Measurements from ENCODE around the gene UQCC2. TPM values are rescaled to one million over a fixed set of nuclear protein-coding genes. Genes with fewer than 3 reads are reported as not detected.
A peak's percentile ranks its signal among the peaks of the same experiment; 100 is the strongest.

Gene UQCC2
- total and polyA plus RNA-seq, 2 of the 8 experiments (the other 6 are each of a cell fraction or from before 2014, with no cell fraction given) = 52.1 to 104 TPM

DNA sequence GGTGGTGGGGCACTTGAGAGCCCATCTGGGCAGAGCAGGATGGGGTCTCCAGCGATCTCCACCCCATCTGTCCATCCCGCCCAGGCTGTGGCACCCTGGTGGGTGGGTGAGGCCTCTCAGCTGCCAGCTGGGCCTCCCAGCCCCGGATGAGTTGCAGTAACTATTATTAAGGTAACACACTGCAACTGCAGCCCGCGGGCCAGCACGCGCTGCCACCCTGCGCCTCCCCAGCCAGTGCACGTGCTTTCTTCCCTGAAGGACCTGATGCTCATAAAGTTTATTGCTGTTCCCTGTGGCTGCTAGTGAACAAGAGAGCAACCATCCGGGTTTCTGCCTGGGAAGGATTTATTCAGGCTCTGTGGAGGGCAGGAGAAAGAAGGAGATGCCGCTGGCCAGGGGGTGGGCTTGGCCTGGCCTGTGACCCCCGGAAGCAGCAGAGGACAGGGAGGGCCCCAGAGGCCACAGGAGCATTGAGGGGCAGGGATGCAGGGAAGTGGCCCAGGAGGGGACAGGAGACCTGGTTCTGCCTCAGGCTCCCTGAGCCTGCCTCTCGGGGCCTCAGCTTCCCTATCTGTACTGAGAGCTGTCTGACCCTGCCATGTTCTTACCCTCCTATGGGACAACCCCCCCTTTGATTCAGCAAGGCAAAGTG, 33.5 kb upstream of the UQCC2 start:
- Histone ChIP-seq H3K79me1 (ENCODE audit: low read depth, low read length) (no peaks in the 10 kb centered on the region), H2BK20ac (ENCODE audit: low read length) (peak overlapping the region; percentile 97; the same call in 1 of the 2 replicates), H2AFZ (ENCODE audit: low read length) (no peak overlapping the region), H3K4me3 (ENCODE audit: extremely low read depth in 1 of 4, insufficient read depth in 2 of 4, low read depth in 3 of 4, low read length in 4 of 4) (no peak overlapping the region), H3K23ac (ENCODE audit: insufficient read length) (no peak overlapping the region), H4K20me1 (replicated peaks in 1 of 2; ENCODE audit: control insufficient read depth in 1 of 2, insufficient read depth in 2 of 2, low read length in 2 of 2) (no peaks in the 10 kb centered on the region), H2BK5ac (ENCODE audit: low read depth, low read length) (peak overlapping the region; percentile 94; the same call in 1 of the 2 replicates), H3K23me2 (ENCODE audit: low read depth, low read length) (no peaks in the 10 kb centered on the region), H3K27ac (ENCODE audit: low read depth, low read length) (no peak overlapping the region), H3K18ac (ENCODE audit: extremely low read depth, low read length) (peak overlapping the region; percentile 94), H3K56ac (replicated peaks; ENCODE audit: insufficient read length, low read depth, low read length) (no peak overlapping the region), H3K9me3 (ENCODE audit: insufficient read depth in 2 of 2, low read depth in 1 of 2, low read length in 1 of 2) (no peaks in the 10 kb centered on the region), H3K36me3 (ENCODE audit: control insufficient read depth in 2 of 4, insufficient read depth in 4 of 4, low read length in 3 of 4) (no peaks in the 10 kb centered on the region), H4K5ac (ENCODE audit: insufficient read length, low read depth, low read length) (peak overlapping the region; percentile 48), H3K4me2 (ENCODE audit: insufficient read depth in 1 of 2, low read depth in 2 of 2, low read length in 2 of 2) (no peak overlapping the region), H3K9ac (replicated peaks in 1 of 4; ENCODE audit: extremely low read depth in 1 of 4, low read depth in 3 of 4, low read length in 3 of 4) (no peak overlapping the region), H2BK120ac (replicated peaks; ENCODE audit: low read depth, low read length) (peak overlapping the region; percentile 87), H2AK5ac (ENCODE audit: low read depth, low read length) (0 out of 2 replicates have a peak overlapping the region, but pooled peaks have one; percentile 49), H2BK12ac (ENCODE audit: low read depth, low read length) (peak overlapping the region; percentile 96; the same call in 1 of the 2 replicates), H3K4ac (replicated peaks; ENCODE audit: insufficient read length, low read depth, low read length) (peak overlapping the region; percentile 40), H3K27me3 (replicated peaks in 1 of 4; ENCODE audit: control insufficient read depth in 3 of 4, extremely low read depth in 1 of 4, insufficient read depth in 3 of 4, low read length in 3 of 4) (no peaks in the 10 kb centered on the region; a peak in 1 of 7 replicates), H3K79me2 (ENCODE audit: control insufficient read depth in 1 of 2, insufficient read depth in 2 of 2, low read length in 2 of 2) (no peaks in the 10 kb centered on the region), H4K91ac (replicated peaks; ENCODE audit: insufficient read length, low read length) (peak overlapping the region; percentile 98), H3K14ac (ENCODE audit: insufficient read length) (no peak overlapping the region), H4K8ac (ENCODE audit: extremely low read depth, insufficient read depth, low read length) (peak overlapping the region; percentile 28; the same call in 1 of the 2 replicates), H2BK15ac (ENCODE audit: low read length) (0 out of 2 replicates have a peak overlapping the region, but pooled peaks have one; percentile 36), H3K4me1 (replicated peaks in 1 of 4; ENCODE audit: control insufficient read depth in 3 of 4, insufficient read depth in 4 of 4, low read length in 3 of 4) (peaks cover 7 to 35% (median 23%) of the 10 kb centered on the region in 4 experiments)
- ChIA-PET CTCF (ENCODE audit: partially characterized antibody) (interaction anchor here (0.6 to 12.0 kb wide), 37 partner anchors 8 to 410 kb away, joined by 3 to 171 read pairs (median 4); partner anchors contain the start of gene UQCC2), POLR2A (ENCODE audit: partially characterized antibody) (interaction anchor here (2.8 kb wide), 1 partner anchor 25 kb away, joined by 14 read pairs; no protein-coding TSS in a partner anchor)
- WGBS, 2 experiments (ENCODE audit: extremely low coverage in 1 of 2, insufficient coverage in 1 of 2, insufficient read length in 1 of 2, insufficient replicate concordance in 2 of 2, low coverage in 1 of 2, low lambda C conversion rate in 2 of 2, missing lambda C conversion rate in 1 of 2) = 74% methylated on average over 10 of the region's 13 CpGs; no CpG with 5 or more reads in 1 of the 2 experiments
- TF ChIP-seq BACH1 (IDR thresholded peaks at IDR 0.05; ENCODE audit: low read length) = no peak
- TF ChIP-seq, protein P1, sequence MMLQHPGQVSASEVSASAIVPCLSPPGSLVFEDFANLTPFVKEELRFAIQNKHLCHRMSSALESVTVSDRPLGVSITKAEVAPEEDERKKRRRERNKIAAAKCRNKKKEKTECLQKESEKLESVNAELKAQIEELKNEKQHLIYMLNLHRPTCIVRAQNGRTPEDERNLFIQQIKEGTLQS (IDR thresholded peaks at IDR 0.05; ENCODE audit: insufficient read depth, low read depth, low read length) = no peak
- TF ChIP-seq JUND (IDR thresholded peaks at IDR 0.05; ENCODE audit: low read length) = no peak
- TF ChIP-seq RBBP5 (IDR thresholded peaks at IDR 0.05; ENCODE audit: borderline replicate concordance, low read depth, low read length) = no peak
- no peak for FAIRE-seq
- DNase-seq (ENCODE audit: low read depth in 1 of 2, low spot score in 2 of 2) = peak in 1 of 2 experiments; percentile 59
